Choroid plexus epithelial cell (primary cell): ENCODE results near the gene SMTN.
A peak's percentile ranks its signal among the peaks of the same experiment; 100 is the strongest.

Experiments used
- DNase-seq: peaks from one replicate; pipeline ENCODE4 v3.0.0-alpha.2; 2010; ENCODE audit warnings: low read depth
- H3K4me3 ChIP-seq: 2 replicates; pipeline ENCODE4 v1.5.1; 2011; ENCODE audit warnings: low read depth, mild to moderate bottlenecking, control low read depth, low read length, moderate library complexity
- TF ChIP-seq, protein P1 (sequence below): conservative IDR thresholded peaks from 2 replicates; pipeline ENCODE4 v1.5.1; 2011; ENCODE audit warnings: low read depth, mild to moderate bottlenecking, control low read depth, inconsistent platforms, low read length, moderate library complexity

SMTN gene

DNA sequence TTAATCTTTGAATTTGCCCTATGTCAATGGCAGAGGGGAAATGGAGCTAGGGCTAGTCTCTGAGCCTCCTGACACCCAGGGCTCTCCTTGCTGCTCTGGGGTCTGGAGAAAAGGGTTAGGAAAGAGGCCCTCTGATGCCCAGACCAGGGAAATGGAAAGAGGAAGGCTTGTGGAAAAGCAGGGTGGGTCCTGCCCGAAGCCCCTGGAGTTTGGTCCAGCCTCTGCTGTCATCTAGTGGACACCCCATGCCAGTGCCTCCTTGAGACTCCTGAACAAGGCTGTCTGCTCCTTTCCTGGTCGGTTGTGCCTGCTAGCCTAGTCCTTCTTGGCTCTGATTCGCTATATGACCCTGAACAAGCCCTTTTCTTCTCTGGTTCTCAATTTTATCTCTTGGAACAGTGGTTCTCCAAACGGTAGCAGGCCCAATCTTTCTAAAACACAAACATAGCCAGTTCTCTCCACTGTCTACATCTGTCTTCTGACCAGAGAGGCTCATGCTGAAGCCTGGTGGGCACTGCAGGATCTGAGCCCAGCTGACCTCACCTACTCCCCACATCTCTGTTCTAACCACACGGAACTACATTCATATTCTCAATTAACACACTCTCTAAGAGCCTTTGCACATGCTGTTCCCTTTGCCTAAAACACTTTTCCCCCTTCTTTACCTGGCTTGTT, 68.0 kb downstream of the SMTN start:
- no peak overlapping the region for H3K4me3 ChIP-seq
- TF ChIP-seq, protein P1, sequence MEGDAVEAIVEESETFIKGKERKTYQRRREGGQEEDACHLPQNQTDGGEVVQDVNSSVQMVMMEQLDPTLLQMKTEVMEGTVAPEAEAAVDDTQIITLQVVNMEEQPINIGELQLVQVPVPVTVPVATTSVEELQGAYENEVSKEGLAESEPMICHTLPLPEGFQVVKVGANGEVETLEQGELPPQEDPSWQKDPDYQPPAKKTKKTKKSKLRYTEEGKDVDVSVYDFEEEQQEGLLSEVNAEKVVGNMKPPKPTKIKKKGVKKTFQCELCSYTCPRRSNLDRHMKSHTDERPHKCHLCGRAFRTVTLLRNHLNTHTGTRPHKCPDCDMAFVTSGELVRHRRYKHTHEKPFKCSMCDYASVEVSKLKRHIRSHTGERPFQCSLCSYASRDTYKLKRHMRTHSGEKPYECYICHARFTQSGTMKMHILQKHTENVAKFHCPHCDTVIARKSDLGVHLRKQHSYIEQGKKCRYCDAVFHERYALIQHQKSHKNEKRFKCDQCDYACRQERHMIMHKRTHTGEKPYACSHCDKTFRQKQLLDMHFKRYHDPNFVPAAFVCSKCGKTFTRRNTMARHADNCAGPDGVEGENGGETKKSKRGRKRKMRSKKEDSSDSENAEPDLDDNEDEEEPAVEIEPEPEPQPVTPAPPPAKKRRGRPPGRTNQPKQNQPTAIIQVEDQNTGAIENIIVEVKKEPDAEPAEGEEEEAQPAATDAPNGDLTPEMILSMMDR, result peak; percentile 100
- DNase-seq, result peak; percentile 92

DNA sequence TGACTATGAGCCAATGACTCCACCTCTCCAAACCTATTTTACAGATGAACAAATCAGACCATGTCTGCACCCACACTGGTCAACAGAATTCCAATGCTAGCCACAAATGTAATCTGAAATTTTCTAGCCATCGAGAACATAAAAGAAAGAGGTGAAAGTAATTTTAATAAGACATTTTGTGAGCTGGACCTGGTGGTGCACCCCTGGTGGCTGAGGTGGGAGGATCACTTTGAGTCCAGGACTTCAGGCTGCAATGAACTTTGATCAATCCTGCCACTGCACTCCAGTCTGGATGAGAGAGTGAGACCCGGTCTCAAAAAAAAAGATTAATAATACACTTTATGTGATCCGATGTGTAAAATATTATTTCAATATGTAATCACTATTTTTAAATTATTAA, 69.5 kb downstream of the SMTN start:
- H3K4me3 ChIP-seq, result no peak overlapping the region
- peak; percentile 29 for DNase-seq
- TF ChIP-seq, protein P1, result peak; percentile 61

DNA sequence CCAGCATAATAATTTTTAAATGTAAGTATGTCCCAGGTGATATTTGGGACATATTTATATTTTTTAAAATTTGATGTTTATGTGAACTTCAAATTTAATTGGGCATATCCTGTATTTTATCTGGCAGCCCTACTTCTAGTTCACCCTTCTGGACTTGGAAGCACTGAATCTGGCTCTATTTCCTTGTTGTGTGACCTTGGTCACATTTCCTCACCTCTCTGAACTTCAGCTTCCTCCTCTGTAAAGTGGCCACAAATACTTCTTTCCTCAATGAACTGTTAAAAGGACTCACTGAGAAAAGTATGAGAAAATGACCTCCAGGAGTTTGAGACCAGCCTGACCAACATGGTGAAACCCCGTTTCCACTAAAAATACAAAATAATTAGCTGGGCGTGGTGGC, 70.8 kb downstream of the SMTN start:
- TF ChIP-seq, protein P1, result no peak
- no peak for DNase-seq

DNA sequence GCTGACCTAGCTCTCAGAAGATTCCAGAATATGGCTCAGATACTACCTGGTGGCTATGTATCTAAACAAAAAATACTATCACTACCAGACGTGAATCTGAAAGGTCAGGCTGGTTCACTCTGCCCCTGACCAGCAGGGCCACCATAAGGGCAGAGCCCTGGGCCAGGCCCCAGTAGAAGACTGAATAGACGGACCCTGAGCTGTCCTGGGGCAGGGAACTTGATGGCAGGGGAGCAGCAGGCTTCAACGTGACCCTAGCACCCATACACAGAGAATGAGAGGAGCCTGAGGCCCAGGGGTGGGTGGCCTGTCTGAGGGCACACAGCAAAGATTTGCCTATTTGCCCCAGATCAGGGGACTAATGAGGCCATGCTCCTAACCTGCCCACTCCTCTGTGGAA, 72.2 kb downstream of the SMTN start:
- DNase-seq, result no peak
- TF ChIP-seq, protein P1, result no peak

More for the DNA sequence above, 70.8 kb downstream of the SMTN start:
- no peak overlapping the region for H3K4me3 ChIP-seq

More for the DNA sequence above, 72.2 kb downstream of the SMTN start:
- H3K4me3 ChIP-seq, result no peak overlapping the region
